NOMO-1 treated with DMSO at 0.1 percent for 48 hours (cell line): ENCODE measurements around the gene COA1.

Experiments
- DNase-seq: peaks from one replicate; lab custom pipeline; 2025; ENCODE audit not compliant: unreplicated experiment; lab: John Stamatoyannopoulos, UW

Gene COA1

GRCh38 chr7:43658718-43659548, 70.4 kb downstream of the COA1 start:
- DNase-seq = no peak

DNA sequence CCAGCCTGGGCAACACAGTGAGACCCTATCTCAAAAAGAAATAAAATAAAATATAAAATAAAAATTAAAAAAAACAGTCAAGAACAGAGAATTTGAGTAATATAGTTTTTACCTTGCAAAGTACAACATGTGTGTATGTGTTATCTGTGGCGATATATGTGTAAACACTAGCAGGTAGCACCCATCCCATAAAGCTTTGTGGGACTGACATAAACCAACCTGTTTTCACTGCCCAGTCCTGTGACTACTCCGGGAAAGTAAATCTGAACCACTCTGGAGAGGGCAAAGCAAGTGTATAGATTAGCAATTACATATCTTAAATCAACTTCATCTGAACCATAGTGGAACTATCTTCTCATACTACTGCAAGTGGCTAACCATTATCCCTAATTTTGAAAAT, 72.3 kb downstream of the COA1 start:
- no peak for DNase-seq

DNA sequence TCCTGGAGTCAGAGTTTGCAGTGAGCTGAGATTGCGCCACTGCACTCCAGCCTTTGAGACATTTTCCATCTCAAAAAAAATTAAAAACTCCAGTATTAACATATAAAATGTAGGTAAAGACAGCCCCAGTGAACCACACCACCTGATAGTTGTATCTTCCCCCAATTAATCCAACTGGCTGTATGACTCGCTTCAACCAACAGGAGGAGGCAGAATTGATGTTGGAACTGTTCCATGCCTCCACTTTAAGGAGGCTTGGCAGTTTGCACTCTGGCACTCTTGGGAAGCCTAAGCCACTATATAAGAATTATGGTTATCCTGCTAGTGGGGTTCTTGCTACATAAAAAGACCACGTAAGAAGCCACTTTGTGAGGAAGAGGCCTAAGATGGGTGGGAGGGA, 73.7 kb downstream of the COA1 start:
- DNase-seq = no peak

DNA sequence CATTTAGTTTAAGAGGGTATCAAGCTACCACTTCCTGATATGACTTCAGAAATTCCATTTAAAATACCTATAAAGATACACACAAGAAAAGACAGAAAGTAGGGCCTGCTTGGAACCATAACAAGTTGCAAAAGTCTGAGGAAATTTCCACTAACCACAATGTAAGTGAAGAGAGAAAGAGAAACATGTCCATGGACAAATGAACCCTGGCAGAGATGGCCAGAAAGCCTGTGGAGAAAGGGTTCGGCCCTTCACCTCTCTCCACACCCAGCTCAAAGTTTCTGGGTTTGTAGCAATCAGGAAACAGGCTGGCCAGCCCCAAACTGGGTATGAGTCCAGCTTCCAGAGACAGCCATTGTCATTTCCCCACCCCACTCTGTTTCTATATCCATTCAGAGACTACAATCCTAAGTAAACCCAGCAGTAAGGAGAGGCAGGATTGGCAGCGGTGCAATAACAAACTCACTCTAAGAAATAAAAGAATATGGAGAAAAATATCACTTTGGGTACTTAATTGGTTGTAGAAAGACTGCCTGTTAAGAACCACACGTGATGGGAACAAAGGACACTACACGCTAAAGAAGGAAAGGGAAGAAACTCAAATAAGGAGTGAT, 75.3 kb downstream of the COA1 start:
- DNase-seq = no peak

GRCh38 chr7:43653466-43653865, 75.9 kb downstream of the COA1 start:
- no peak for DNase-seq

DNA sequence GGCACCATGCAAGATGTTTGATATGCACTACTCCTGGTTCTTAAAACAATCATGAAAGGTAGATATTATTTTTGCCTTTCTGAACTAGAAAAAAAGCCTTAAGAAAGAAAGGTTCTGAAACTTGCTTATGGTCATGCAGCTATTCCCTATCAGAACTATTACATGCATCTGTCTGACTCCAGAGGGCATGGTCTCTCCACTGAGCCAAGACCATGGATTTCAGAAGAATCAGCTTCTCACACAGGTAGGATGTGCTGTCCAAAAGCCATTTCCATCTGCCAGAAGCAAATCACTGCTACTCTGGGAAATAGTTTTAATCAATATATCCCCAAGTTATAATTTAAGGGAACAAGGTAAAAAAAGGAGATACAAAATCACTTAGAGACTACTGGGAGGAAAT, 77.0 kb downstream of the COA1 start:
- DNase-seq = no peak

DNA sequence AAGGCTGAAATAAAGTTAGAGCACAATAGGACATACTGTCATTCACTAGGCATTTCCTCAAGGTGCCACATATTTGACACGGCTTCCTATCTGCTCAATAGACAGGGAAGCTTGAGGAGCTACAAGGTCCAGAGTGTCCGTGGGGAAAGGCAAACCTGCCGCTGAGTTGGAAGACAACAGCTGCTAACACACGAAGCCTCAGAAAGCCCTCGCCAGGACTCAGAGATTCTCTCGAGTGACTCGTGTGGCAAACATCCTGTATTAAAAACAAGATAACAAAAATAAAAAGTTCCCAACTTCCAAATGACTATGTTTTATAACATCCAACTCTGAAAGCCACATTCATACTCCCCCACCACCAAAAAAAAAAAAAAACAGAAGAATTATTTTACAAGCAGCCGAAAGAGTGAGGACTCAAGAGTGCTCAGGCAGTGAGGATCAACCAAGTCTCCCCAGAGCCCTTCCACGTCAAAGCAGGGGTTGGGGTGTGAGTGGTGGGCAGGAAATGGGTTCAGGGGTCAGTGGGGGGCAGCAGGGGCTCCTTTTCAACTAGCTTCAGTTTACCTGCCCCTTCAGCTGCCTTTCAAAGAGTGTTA, 78.8 kb downstream of the COA1 start:
- DNase-seq = no peak

GRCh38 chr7:43649755-43650274, 79.5 kb downstream of the COA1 start:
- peak; percentile 90 for DNase-seq

- DNase-seq = peak; percentile 72
These were observed 80.6 kb downstream of the COA1 start for GRCh38 chr7:43648473-43649406.

DNA sequence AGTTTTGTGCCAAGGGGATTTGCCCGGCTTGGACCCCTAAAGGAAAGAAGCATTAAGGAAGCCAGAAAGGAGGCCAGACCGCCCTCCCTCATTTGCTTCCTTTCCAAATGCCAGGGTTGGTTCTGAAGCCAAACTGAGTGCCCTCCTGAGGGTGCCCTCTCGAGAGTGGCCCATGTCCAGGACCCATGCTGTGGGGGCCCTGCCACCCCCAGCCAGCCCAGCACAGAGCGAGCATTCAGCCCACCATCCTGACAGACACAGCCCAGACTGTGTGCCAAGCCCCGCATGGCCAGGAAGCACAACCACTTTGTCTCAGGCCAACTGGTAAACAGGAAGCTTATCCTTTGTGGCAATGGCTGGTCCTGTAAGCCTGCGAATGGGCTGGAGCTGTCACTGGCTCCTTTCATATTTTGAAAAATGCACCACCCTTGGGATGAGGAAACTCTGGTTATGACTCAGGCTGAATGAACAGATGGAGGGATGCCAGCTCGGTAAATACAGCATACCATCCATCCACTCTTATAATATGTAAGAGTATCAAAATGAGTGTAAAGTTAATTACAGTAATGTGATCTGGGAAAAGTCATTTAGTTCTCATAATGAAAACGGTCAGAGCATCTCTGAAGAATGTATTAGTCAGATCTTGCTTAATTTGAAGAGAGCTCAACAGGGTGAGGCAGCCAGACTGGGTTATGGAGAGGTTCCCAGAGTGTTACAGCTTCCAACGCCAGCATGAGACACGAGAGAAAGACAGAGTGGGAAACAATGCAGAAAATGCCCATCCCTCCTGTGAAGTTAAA, 81.5 kb downstream of the COA1 start:
- peak; percentile 27 for DNase-seq

GRCh38 chr7:43647339-43647672, 82.0 kb downstream of the COA1 start:
- no peak for DNase-seq

- DNase-seq = no peak
These were observed 82.6 kb downstream of the COA1 start for GRCh38 chr7:43646603-43647338.

- no peak for DNase-seq
These were observed 83.6 kb downstream of the COA1 start for GRCh38 chr7:43645699-43646226.

DNA sequence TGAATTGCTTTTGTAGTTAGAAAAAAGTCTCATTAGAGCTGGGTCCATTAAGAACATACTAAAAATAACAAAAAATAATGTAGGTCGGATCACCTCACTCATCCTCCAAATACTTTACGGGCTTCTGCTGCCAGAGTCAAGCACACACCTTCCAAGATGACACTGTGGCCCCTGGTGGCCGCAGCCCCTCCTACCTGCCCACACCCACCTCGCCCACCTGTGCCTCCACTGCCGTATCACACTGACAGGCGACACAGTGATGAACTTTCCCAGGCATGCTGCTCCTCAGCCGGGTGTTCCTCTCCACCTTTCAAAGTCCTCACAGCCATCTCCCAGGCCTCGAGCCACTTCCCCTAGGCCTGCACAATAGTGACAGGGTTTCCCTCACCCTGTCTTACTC, 85.5 kb downstream of the COA1 start:
- no peak for DNase-seq

DNA sequence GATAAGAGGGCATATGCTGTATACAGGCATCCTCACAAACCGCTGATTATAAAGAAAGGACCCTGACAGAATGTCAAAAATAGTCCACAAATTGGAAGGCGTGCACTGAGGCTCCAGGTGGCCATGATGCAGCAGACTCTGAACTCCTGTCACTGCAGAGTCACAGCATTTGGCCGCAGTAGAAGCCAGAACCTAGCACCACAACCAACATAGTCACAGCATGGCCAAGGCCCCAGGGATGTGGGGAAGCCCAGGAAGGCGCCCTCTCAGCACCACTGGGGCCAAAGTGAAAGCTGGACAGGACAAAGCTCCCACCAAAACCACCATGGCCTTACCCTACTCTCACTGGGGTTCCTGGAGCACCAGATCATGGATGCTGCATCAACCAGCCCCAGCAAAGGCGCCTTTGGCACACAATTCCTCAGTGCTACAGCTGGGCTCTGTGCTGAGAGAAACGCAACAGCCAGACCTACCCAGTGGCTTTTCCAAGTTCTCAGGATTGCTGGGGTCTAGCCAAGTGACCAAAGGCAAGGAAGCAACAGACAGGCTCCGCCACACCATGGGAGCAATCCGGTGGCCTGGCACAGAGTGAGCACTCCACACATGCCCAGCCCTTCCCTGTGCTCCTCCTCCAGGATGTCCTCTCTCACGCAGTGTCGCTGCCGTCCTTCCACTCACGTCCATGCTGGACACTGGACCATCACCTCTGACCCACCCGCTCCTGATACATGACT, 86.3 kb downstream of the COA1 start:
- no peak for DNase-seq

- no peak for DNase-seq
These were observed 88.6 kb downstream of the COA1 start for GRCh38 chr7:43640679-43641078.

DNA sequence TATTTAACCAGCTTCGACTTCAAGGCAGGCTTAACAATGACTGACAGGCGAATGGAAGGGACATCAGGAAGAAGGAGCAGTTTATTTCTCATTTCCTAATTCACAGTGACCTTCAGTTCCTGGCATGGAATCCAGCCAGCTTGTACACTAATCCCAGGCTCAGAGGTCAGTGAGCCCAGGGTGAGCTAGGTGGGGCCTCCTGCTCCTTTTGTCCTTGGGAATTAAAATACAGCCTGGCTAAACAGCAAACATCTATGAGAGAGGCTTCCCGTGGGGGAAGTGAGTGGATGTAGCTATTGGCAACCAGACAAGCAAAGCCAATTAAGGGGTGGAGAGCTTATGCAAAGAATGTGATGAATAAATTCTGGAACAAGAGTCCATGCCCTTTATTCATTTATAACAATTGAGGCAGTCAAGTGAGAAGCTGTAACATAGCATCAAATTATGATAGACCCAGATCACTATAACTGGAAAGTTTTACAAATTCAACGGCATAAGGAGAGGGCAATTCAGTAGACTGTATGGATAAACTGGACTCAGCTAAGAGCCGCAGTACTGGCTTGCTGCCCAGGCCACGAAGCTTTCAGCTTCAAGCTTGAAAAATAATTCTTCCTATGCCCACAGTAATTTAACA, 89.3 kb downstream of the COA1 start:
- no peak for DNase-seq

GRCh38 chr7:43637114-43637806, 92.1 kb downstream of the COA1 start:
- no peak for DNase-seq
